ENCODE measurements around the gene SH3RF3. TPM values are rescaled to one million over a fixed set of nuclear protein-coding genes. Genes with fewer than 3 reads are reported as not detected.

SH3RF3 gene
- total and polyA plus RNA-seq, 10 of the 15 experiments (the other 5 are each of a cell fraction or from before 2014, with no cell fraction given): 0.08 to 8.8 (median 2.3) TPM

GRCh38 chr2:109238580-109238979 lies 109.6 kb downstream of the SH3RF3 start (continued):
- TF ChIP-seq KAT2A (conservative IDR thresholded peaks at IDR 0.05; ENCODE audit: control insufficient read depth, low read depth, low read length) (no peak), GATAD2B (conservative IDR thresholded peaks at IDR 0.05; ENCODE audit: low read depth) (no peak), RFX5 (IDR thresholded peaks at IDR 0.05; ENCODE audit: low read depth, low read length) (no peak), MEF2B (IDR thresholded peaks at IDR 0.05; ENCODE audit: partially characterized antibody, poor library complexity, severe bottlenecking) (peak; percentile 96), ZBTB33 (IDR thresholded peaks at IDR 0.05) (no peak), MYB (IDR thresholded peaks at IDR 0.05; ENCODE audit: borderline replicate concordance, low read depth, low read length) (no peak), BHLHE40 (IDR thresholded peaks at IDR 0.05; ENCODE audit: borderline replicate concordance in 1 of 2, low read depth in 2 of 2, low read length in 1 of 2) (peak; percentile 26 to 49; a peak in 2 of 4 replicates), YBX1 (IDR thresholded peaks at IDR 0.05) (no peak), SIX5 (IDR thresholded peaks at IDR 0.05; ENCODE audit: low read depth, low read length, severe bottlenecking) (no peak), USF1 (IDR thresholded peaks at IDR 0.05; ENCODE audit: borderline replicate concordance, extremely low read length, insufficient read depth, low read depth, low read length) (no peak), POLR2AphosphoS2 (IDR thresholded peaks at IDR 0.05; ENCODE audit: low read depth, low read length) (no peak), ATF2 (IDR thresholded peaks at IDR 0.05; ENCODE audit: low read length) (no peak), RAD21 (IDR thresholded peaks at IDR 0.05; ENCODE audit: insufficient read depth, low read depth, low read length) (peak; percentile 15; the same call in 1 of the 2 replicates), RELA (IDR thresholded peaks at IDR 0.05; ENCODE audit: borderline replicate concordance, partially characterized antibody) (no peak), SMC3 (IDR thresholded peaks at IDR 0.05; ENCODE audit: borderline replicate concordance, low read length) (no peak), E2F4 (IDR thresholded peaks at IDR 0.05; ENCODE audit: low read depth, low read length) (no peak), HDAC2 (IDR thresholded peaks at IDR 0.05) (no peak), CREB1 (IDR thresholded peaks at IDR 0.05; ENCODE audit: low read depth) (no peak), NR2C1 (IDR thresholded peaks at IDR 0.05) (no peak), ZNF622 (IDR thresholded peaks at IDR 0.05) (no peak), HDAC6 (IDR thresholded peaks at IDR 0.05; ENCODE audit: unreplicated experiment) (no peak), CTCF (IDR thresholded peaks at IDR 0.05 in 2 of 3, conservative IDR thresholded peaks at IDR 0.05 in 1 of 3; ENCODE audit: control insufficient read depth in 2 of 3, extremely low read depth in 1 of 3, insufficient read depth in 1 of 3, low read depth in 3 of 3, low read length in 3 of 3) (no peak), CREM (IDR thresholded peaks at IDR 0.05; ENCODE audit: low read depth) (no peak; the same call in 1 of the 2 replicates), CHD1 (IDR thresholded peaks at IDR 0.05; ENCODE audit: low read depth, low read length) (no peak), IKZF2 (IDR thresholded peaks at IDR 0.05) (peak; percentile 51 to 68; a peak in 2 of 4 replicates)

Measured in GM12878 (cell line).